Measurements from ENCODE around the gene PER2. TPM values are rescaled to one million over a fixed set of nuclear protein-coding genes. Genes with fewer than 3 reads are reported as not detected.

PER2 gene
- total and polyA plus RNA-seq, 2 of the 4 experiments (the other 2 are of a cell fraction): 1.7 to 3.2 TPM

GRCh38 chr2:238262496-238263122, 25.8 kb downstream of the PER2 start:
- H3K4me3 ChIP-seq (ENCODE audit: insufficient read depth, low read depth, low read length): no peak overlapping the region
- no peak overlapping the region for H2AK9ac ChIP-seq (replicated peaks; ENCODE audit: low read depth, low read length, poor library complexity)
- DNase-seq: no peak
- 0 out of 2 replicates have a peak overlapping the region, but pooled peaks have one; percentile 36 for H3K14ac ChIP-seq (replicated peaks; ENCODE audit: low read depth, low read length)
- H2AFZ ChIP-seq (replicated peaks; ENCODE audit: low read length, poor library complexity): no peak overlapping the region
- intact Hi-C loops (cut with micrococcal nuclease): loop anchor here (1.0 to 10.0 kb wide), 7 partner anchors 102 to 488 kb away; partner anchors contain the start of gene SCLY
- no peak overlapping the region for H3K27ac ChIP-seq (ENCODE audit: insufficient read depth, low read length)
- H3K23ac ChIP-seq (ENCODE audit: low read depth, low read length): no peak overlapping the region
- no peak overlapping the region for H3K56ac ChIP-seq (ENCODE audit: extremely low read depth, insufficient read depth, low read length)
- in situ Hi-C loops (cut with MboI; ENCODE audit: low sequenced_read_pairs): loop anchor here (5.0 kb wide), 1 partner anchor 405 kb away; the partner anchor contains the start of gene RAMP1
- H3K27me3 ChIP-seq (ENCODE audit: control insufficient read depth, insufficient read depth, low read length): no peaks in the 10 kb centered on the region
- peaks cover 7% of the 10 kb centered on the region; the same call in 1 of the 2 replicates for H3K4me1 ChIP-seq (ENCODE audit: control insufficient read depth, insufficient read depth, low read length)
- no peak overlapping the region for H2BK120ac ChIP-seq (ENCODE audit: low read depth, low read length)
- ChIA-PET CTCF (interaction anchor here (0.6 to 2.6 kb wide), 16 partner anchors 8 to 681 kb away, joined by 3 to 21 read pairs (median 3); no protein-coding TSS in a partner anchor), POLR2A (ENCODE audit: unreplicated experiment) (interaction anchor here (0.6 kb wide), 1 partner anchor 491 kb away, joined by 9 read pairs; no protein-coding TSS in a partner anchor)
- no peak overlapping the region for H3K18ac ChIP-seq (ENCODE audit: low read depth, low read length)
- H4K20me1 ChIP-seq (ENCODE audit: insufficient read depth, low read length): no peaks in the 10 kb centered on the region
- 97% methylated on average over 5 of the region's 12 CpGs; no CpG with 5 or more reads in 1 of the 2 experiments for WGBS, 2 experiments (ENCODE audit: extremely low coverage in 2 of 2, insufficient read length in 1 of 2)
- H4K5ac ChIP-seq (ENCODE audit: low read depth, low read length): no peak overlapping the region
- H4K91ac ChIP-seq (ENCODE audit: insufficient read depth, low read depth, low read length): no peak overlapping the region
- no peak for ATAC-seq (ENCODE audit: low read depth)
- peak overlapping the region; percentile 6; the same call in 1 of the 2 replicates for H3K4ac ChIP-seq (ENCODE audit: low read depth, low read length)
- H3K79me1 ChIP-seq (ENCODE audit: low read depth in 1 of 2, low read length in 2 of 2): no peaks in the 10 kb centered on the region
- peak overlapping the region; percentile 25; the same call in 1 of the 2 replicates for H2AK5ac ChIP-seq (ENCODE audit: low read depth, low read length)
- H3K9me3 ChIP-seq (ENCODE audit: control insufficient read depth, insufficient read depth, low read length): no peaks in the 10 kb centered on the region
- H3K4me2 ChIP-seq (ENCODE audit: low read depth, low read length): no peak overlapping the region
- H3K36me3 ChIP-seq (ENCODE audit: control insufficient read depth, insufficient read depth, low read length): peaks cover 14% of the 10 kb centered on the region
- H3K9ac ChIP-seq (ENCODE audit: low read depth, low read length): no peak overlapping the region; the same call in 1 of the 2 replicates
- H2BK5ac ChIP-seq (ENCODE audit: low read depth, low read length, poor library complexity, severe bottlenecking): no peak overlapping the region
- H2BK15ac ChIP-seq (ENCODE audit: low read depth, low read length): no peak overlapping the region
- dilution Hi-C loops (cut with HindIII; ENCODE audit: low sequenced_read_pairs, unreplicated experiment): no loop called here
- no peak overlapping the region for H4K8ac ChIP-seq (ENCODE audit: low read depth in 2 of 2, low read length in 2 of 2)
- H3K9me1 ChIP-seq (ENCODE audit: insufficient read depth, low read length): peaks cover 6% of the 10 kb centered on the region; the same call in 1 of the 2 replicates
- no peak overlapping the region for H2BK20ac ChIP-seq (ENCODE audit: low read depth, low read length)
- no TSS peak for BruUV-seq (replicated peaks)
- TF ChIP-seq CTCF (conservative IDR thresholded peaks at IDR 0.05; ENCODE audit: low read depth, low read length) (no peak), RAD21 (IDR thresholded peaks at IDR 0.05; ENCODE audit: low read length) (no peak), RFX5 (IDR thresholded peaks at IDR 0.05; ENCODE audit: low read depth, low read length) (no peak), RCOR1 (IDR thresholded peaks at IDR 0.05; ENCODE audit: insufficient replicate concordance, low read length) (no peak), NFE2L2 (IDR thresholded peaks at IDR 0.05; ENCODE audit: low read depth, low read length) (no peak), POLR2A (IDR thresholded peaks at IDR 0.05; ENCODE audit: low read depth, low read length) (no peak), MXI1 (IDR thresholded peaks at IDR 0.05; ENCODE audit: borderline replicate concordance, low read depth, low read length) (no peak), FOS (IDR thresholded peaks at IDR 0.05; ENCODE audit: low read depth, low read length) (no peak), CHD1 (IDR thresholded peaks at IDR 0.05; ENCODE audit: low read depth, low read length) (no peak), SMC3 (IDR thresholded peaks at IDR 0.05; ENCODE audit: low read depth, low read length) (no peak), BHLHE40 (IDR thresholded peaks at IDR 0.05; ENCODE audit: low read depth, low read length) (no peak), USF2 (IDR thresholded peaks at IDR 0.05; ENCODE audit: low read depth, low read length) (no peak), MAFK (IDR thresholded peaks at IDR 0.05; ENCODE audit: low read depth, low read length) (no peak), CEBPB (IDR thresholded peaks at IDR 0.05; ENCODE audit: low read depth, low read length) (no peak), ELK1 (IDR thresholded peaks at IDR 0.05; ENCODE audit: borderline replicate concordance, low read depth, low read length) (no peak)

Data from IMR-90 (cell line).